ENCODE results near the gene LGR6. TPM values are rescaled to one million over a fixed set of nuclear protein-coding genes. Genes with fewer than 3 reads are reported as not detected.

The LGR6 gene
- total RNA-seq, 1 experiment from 2014 or later, result 0.08 TPM

DNA sequence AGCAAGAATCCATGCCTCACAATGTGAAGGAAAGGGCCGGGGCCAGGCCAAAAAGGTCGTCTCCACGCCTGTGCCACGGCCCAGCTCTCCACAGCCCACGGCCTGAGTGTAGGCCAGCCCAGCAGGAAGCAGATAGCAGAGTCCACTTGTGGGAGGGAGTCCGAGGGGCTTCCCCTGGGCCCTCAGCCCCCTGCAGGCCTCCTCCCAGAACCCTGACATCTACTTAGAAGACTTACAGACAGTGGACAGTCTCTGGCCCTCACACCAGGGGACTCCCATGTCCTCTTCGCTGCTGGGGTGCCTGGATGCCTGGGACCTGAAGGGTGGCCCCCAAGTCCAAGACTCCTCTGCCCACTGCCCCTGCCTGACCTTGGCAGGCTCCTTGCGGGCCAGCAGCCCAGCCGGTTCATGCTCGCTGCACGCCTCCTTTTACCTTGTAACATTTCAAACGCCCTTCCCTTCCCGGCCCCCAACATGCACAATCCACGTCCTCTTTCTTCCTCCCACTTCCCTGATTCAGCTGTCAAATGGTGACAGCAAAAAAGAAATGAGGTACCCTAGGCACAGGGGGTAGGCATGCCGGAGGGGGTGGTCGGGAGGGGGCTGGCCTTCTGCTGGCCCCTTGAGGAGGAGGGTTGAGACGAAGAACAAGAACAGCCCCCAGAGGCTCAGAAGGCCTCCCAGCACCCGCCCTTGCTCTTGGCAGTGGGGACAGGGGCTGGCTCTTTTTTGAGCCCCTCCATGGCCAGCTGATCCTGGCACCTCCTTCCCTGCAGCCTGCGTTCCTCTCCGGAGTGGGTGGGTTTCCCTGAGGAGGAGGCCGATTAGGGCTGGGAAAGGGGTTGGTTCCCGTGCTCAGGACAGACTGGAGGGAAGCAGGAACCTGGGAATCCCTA, 32.2 kb upstream of the LGR6 start:
- no peaks in the 10 kb centered on the region for H3K9me3 ChIP-seq (ENCODE audit: control insufficient read depth, insufficient read depth, low read depth, low read length)
- ATAC-seq (no peak), DNase-seq (ENCODE audit: low read depth, low spot score) (no peak)
- intact Hi-C loops (cut with micrococcal nuclease; ENCODE audit: unreplicated experiment), result no loop called here
- POLR2A ChIA-PET, result no interaction called here
- CTCF ChIA-PET, result interaction anchor here (0.7 to 1.0 kb wide), 2 partner anchors 32 to 515 kb away, joined by 3 read pairs; partner anchors contain the start of gene LGR6
- in situ Hi-C loops (cut with HindIII; ENCODE audit: low pct_unique_long_range_greater_than_20kb, low sequenced_read_pairs), result no loop called here
- H3K27ac ChIP-seq (ENCODE audit: low read length), result no peak overlapping the region
- TF ChIP-seq, protein P1, sequence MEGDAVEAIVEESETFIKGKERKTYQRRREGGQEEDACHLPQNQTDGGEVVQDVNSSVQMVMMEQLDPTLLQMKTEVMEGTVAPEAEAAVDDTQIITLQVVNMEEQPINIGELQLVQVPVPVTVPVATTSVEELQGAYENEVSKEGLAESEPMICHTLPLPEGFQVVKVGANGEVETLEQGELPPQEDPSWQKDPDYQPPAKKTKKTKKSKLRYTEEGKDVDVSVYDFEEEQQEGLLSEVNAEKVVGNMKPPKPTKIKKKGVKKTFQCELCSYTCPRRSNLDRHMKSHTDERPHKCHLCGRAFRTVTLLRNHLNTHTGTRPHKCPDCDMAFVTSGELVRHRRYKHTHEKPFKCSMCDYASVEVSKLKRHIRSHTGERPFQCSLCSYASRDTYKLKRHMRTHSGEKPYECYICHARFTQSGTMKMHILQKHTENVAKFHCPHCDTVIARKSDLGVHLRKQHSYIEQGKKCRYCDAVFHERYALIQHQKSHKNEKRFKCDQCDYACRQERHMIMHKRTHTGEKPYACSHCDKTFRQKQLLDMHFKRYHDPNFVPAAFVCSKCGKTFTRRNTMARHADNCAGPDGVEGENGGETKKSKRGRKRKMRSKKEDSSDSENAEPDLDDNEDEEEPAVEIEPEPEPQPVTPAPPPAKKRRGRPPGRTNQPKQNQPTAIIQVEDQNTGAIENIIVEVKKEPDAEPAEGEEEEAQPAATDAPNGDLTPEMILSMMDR (IDR thresholded peaks at IDR 0.05), result no peak
- TF ChIP-seq SIN3A (IDR thresholded peaks at IDR 0.05; ENCODE audit: borderline replicate concordance, insufficient read depth, low read depth, low read length) (no peak), POLR2AphosphoS5 (IDR thresholded peaks at IDR 0.05; ENCODE audit: low read depth, low read length) (no peak), TCF7L2 (IDR thresholded peaks at IDR 0.05; ENCODE audit: low read depth, low read length) (no peak)
- TF ChIP-seq, protein P2, sequence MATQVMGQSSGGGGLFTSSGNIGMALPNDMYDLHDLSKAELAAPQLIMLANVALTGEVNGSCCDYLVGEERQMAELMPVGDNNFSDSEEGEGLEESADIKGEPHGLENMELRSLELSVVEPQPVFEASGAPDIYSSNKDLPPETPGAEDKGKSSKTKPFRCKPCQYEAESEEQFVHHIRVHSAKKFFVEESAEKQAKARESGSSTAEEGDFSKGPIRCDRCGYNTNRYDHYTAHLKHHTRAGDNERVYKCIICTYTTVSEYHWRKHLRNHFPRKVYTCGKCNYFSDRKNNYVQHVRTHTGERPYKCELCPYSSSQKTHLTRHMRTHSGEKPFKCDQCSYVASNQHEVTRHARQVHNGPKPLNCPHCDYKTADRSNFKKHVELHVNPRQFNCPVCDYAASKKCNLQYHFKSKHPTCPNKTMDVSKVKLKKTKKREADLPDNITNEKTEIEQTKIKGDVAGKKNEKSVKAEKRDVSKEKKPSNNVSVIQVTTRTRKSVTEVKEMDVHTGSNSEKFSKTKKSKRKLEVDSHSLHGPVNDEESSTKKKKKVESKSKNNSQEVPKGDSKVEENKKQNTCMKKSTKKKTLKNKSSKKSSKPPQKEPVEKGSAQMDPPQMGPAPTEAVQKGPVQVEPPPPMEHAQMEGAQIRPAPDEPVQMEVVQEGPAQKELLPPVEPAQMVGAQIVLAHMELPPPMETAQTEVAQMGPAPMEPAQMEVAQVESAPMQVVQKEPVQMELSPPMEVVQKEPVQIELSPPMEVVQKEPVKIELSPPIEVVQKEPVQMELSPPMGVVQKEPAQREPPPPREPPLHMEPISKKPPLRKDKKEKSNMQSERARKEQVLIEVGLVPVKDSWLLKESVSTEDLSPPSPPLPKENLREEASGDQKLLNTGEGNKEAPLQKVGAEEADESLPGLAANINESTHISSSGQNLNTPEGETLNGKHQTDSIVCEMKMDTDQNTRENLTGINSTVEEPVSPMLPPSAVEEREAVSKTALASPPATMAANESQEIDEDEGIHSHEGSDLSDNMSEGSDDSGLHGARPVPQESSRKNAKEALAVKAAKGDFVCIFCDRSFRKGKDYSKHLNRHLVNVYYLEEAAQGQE (IDR thresholded peaks at IDR 0.05; ENCODE audit: insufficient read depth in 1 of 2, low read depth in 2 of 2, low read length in 1 of 2), result no peak
- no peaks in the 10 kb centered on the region for H3K4me1 ChIP-seq (ENCODE audit: control insufficient read depth, insufficient read depth, low read length)
- BruUV-seq (replicated peaks), result no TSS peak
- H3K36me3 ChIP-seq (ENCODE audit: control insufficient read depth, insufficient read depth, low read length), result no peaks in the 10 kb centered on the region
- no peaks in the 10 kb centered on the region for H3K27me3 ChIP-seq (ENCODE audit: control insufficient read depth, insufficient read depth, low read length)
- H3K4me3 ChIP-seq (ENCODE audit: low read depth in 2 of 2, low read length in 2 of 2), result no peak overlapping the region

DNA sequence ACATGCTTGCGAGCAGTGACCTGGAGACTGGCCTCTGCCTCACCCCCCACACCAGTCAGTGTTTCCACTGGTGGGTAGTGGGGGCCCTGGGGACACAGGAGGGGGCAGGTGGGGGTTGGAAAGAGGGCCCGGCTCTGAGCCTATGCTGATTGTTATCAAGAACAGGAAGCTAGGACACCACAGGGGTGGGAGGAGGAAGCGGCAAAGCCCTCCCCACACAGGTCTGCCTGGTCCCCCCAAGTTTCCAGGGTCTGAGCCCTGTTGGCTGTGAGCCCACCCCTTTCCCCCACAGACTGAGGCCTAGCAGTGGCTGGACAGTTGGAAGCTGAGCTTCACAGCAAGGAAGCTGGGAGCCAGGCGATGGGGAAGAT, 31.6 kb upstream of the LGR6 start:
- no peak for ATAC-seq
- Histone ChIP-seq H3K4me3 (ENCODE audit: low read depth in 2 of 2, low read length in 2 of 2) (no peak overlapping the region), H3K27me3 (ENCODE audit: control insufficient read depth, insufficient read depth, low read length) (no peaks in the 10 kb centered on the region), H3K36me3 (ENCODE audit: control insufficient read depth, insufficient read depth, low read length) (no peaks in the 10 kb centered on the region), H3K4me1 (ENCODE audit: control insufficient read depth, insufficient read depth, low read length) (no peaks in the 10 kb centered on the region), H3K27ac (ENCODE audit: low read length) (no peak overlapping the region), H3K9me3 (ENCODE audit: control insufficient read depth, insufficient read depth, low read depth, low read length) (no peaks in the 10 kb centered on the region)
- ChIA-PET POLR2A (interaction anchor here (0.6 kb wide), 1 partner anchor 169 kb away, joined by 3 read pairs; no protein-coding TSS in a partner anchor), CTCF (interaction anchor here (1.4 kb wide), 1 partner anchor 22 kb away, joined by 4 read pairs; no protein-coding TSS in a partner anchor)
- no peak for TF ChIP-seq TCF7L2 (IDR thresholded peaks at IDR 0.05; ENCODE audit: low read depth, low read length)
- in situ Hi-C loops (cut with HindIII; ENCODE audit: low pct_unique_long_range_greater_than_20kb, low sequenced_read_pairs), result no loop called here
- no TSS peak for BruUV-seq (replicated peaks)
- intact Hi-C loops (cut with micrococcal nuclease; ENCODE audit: unreplicated experiment), result no loop called here
- DNase-seq (ENCODE audit: low read depth, low spot score), result no peak

Data from Panc1 (cell line).